IMR-90 (cell line): Measurements from ENCODE around the gene ARPC1A. TPM values are rescaled to one million over a fixed set of nuclear protein-coding genes. Genes with fewer than 3 reads are reported as not detected.
A peak's percentile ranks its signal among the peaks of the same experiment; 100 is the strongest.

Experiments used
- ATAC-seq: fragments of 200-7000 bp; cut with Tn5 transposase; 2 replicates; pipeline ENCODE4 v1.9.1; 2020; ENCODE audit warnings: low read depth, mild to moderate bottlenecking, moderate library complexity
- BruUV-seq: library from RNA; stranded (reverse); fragments of 400-500 nt; replicated peaks from 2 replicates; lab custom pipeline; 2021; lab: Mats Ljungman, UMichigan
- CTCF ChIA-PET: fragments of 300-600 bp; formaldehyde crosslinking; extraction: SDS; loops from one replicate; lab custom pipeline; 2021; ENCODE audit warnings: antibody characterized with exemption; lab: Yijun Ruan, JAX
- POLR2A ChIA-PET: fragments of 300-600 bp; sonication (Branson Sonifier 250); formaldehyde crosslinking; loops from one replicate; lab custom pipeline; 2022; ENCODE audit warnings: antibody characterized with exemption; ENCODE audit not compliant: unreplicated experiment; lab: Charles Lee
- DNase-seq: peaks from one replicate; pipeline ENCODE4 v3.0.0; 2013
- H2AFZ ChIP-seq: replicated peaks from 2 replicates; pipeline ENCODE3; 2013; ENCODE audit warnings: low read length, mild to moderate bottlenecking; ENCODE audit not compliant: poor library complexity
- H2AK5ac ChIP-seq: 2 replicates; pipeline ENCODE4 v1.6.1; 2013; ENCODE audit warnings: low read depth, low read length, inconsistent platforms
- H2AK9ac ChIP-seq: replicated peaks from 2 replicates; pipeline ENCODE3; 2013; ENCODE audit warnings: mild to moderate bottlenecking, low read depth, low read length, moderate library complexity; ENCODE audit not compliant: poor library complexity
- H2BK120ac ChIP-seq: 2 replicates; pipeline ENCODE4 v1.6.1; 2013; ENCODE audit warnings: low read depth, low read length, inconsistent platforms
- H2BK15ac ChIP-seq: 3 replicates; pipeline ENCODE4 v1.6.1; 2013; ENCODE audit warnings: low read depth, low read length, inconsistent platforms
- H2BK20ac ChIP-seq: 2 replicates; pipeline ENCODE4 v1.6.1; 2013; ENCODE audit warnings: low read depth, mild to moderate bottlenecking, inconsistent platforms, low read length, moderate library complexity
- H2BK5ac ChIP-seq: 2 replicates; pipeline ENCODE4 v1.6.1; 2013; ENCODE audit warnings: mild to moderate bottlenecking, low read depth, low read length, inconsistent platforms; ENCODE audit not compliant: poor library complexity, severe bottlenecking
- H3K14ac ChIP-seq: replicated peaks from 2 replicates; pipeline ENCODE4 v1.6.1; 2013; ENCODE audit warnings: low read depth, low read length, inconsistent platforms
- H3K18ac ChIP-seq: 2 replicates; pipeline ENCODE4 v1.6.1; 2013; ENCODE audit warnings: low read depth, low read length, control low read depth
- H3K23ac ChIP-seq: 2 replicates; pipeline ENCODE4 v1.6.1; 2013; ENCODE audit warnings: low read depth, low read length, inconsistent platforms
- H3K27ac ChIP-seq: 2 replicates; pipeline ENCODE4 v1.5.1; 2013; ENCODE audit warnings: mild to moderate bottlenecking, control low read depth, low read length; ENCODE audit not compliant: insufficient read depth
- H3K27me3 ChIP-seq: 2 replicates; pipeline ENCODE4 v1.6.1; 2013; ENCODE audit warnings: low read length; ENCODE audit not compliant: control insufficient read depth, insufficient read depth
- H3K36me3 ChIP-seq: 2 replicates; pipeline ENCODE4 v1.6.1; 2013; ENCODE audit warnings: low read length, mixed read lengths; ENCODE audit not compliant: control insufficient read depth, insufficient read depth
- H3K4ac ChIP-seq: 2 replicates; pipeline ENCODE4 v1.6.1; 2013; ENCODE audit warnings: low read depth, low read length, inconsistent platforms
- H3K4me1 ChIP-seq: 2 replicates; pipeline ENCODE4 v1.6.1; 2013; ENCODE audit warnings: low read length, mixed read lengths; ENCODE audit not compliant: control insufficient read depth, insufficient read depth
- H3K4me2 ChIP-seq: 2 replicates; pipeline ENCODE4 v1.6.1; 2013; ENCODE audit warnings: low read depth, mild to moderate bottlenecking, control low read depth, low read length, moderate library complexity
- H3K4me3 ChIP-seq: 2 replicates; pipeline ENCODE4 v1.5.1; 2013; ENCODE audit warnings: low read depth, mild to moderate bottlenecking, control low read depth, low read length, moderate library complexity; ENCODE audit not compliant: insufficient read depth
- H3K56ac ChIP-seq: 2 replicates; pipeline ENCODE4 v1.6.1; 2013; ENCODE audit warnings: low read length, inconsistent platforms; ENCODE audit not compliant: insufficient read depth; ENCODE audit errors: extremely low read depth
- H3K79me1 ChIP-seq, 2 experiments: 2 replicates each; pipeline ENCODE4 v1.6.1; 2013; ENCODE audit warnings: low read length in 2 of 2, inconsistent platforms in 1 of 2, low read depth in 1 of 2
- H3K9ac ChIP-seq: 2 replicates; pipeline ENCODE4 v1.6.1; 2013; ENCODE audit warnings: low read depth, low read length, control low read depth
- H3K9me1 ChIP-seq: 2 replicates; pipeline ENCODE4 v1.6.1; 2013; ENCODE audit warnings: low read length, inconsistent platforms; ENCODE audit not compliant: insufficient read depth
- H3K9me3 ChIP-seq: 2 replicates; pipeline ENCODE4 v1.6.1; 2013; ENCODE audit warnings: low read length; ENCODE audit not compliant: control insufficient read depth, insufficient read depth
- H4K20me1 ChIP-seq: 2 replicates; pipeline ENCODE4 v1.6.1; 2013; ENCODE audit warnings: low read length, inconsistent platforms; ENCODE audit not compliant: insufficient read depth
- H4K5ac ChIP-seq: 2 replicates; pipeline ENCODE4 v1.6.1; 2013; ENCODE audit warnings: mild to moderate bottlenecking, low read depth, low read length, control low read depth
- H4K8ac ChIP-seq, 2 experiments: 2 replicates each; pipeline ENCODE4 v1.6.1; 2013; ENCODE audit warnings: low read depth in 2 of 2, low read length in 2 of 2, control low read depth in 1 of 2, inconsistent platforms in 1 of 2
- H4K91ac ChIP-seq: 2 replicates; pipeline ENCODE4 v1.6.1; 2013; ENCODE audit warnings: low read depth, low read length, inconsistent platforms; ENCODE audit not compliant: insufficient read depth
- BHLHE40 ChIP-seq: fragments of 150-350 bp; IDR thresholded peaks from 2 replicates; pipeline ENCODE4 v1.6.1; 2016; ENCODE audit warnings: mild to moderate bottlenecking, low read depth, low read length
- CEBPB ChIP-seq: IDR thresholded peaks from 2 replicates; pipeline ENCODE4 v1.6.1; 2012; ENCODE audit warnings: low read depth, low read length, improper control_type of control experiment
- CHD1 ChIP-seq: IDR thresholded peaks from 2 replicates; pipeline ENCODE4 v1.6.1; 2012; ENCODE audit warnings: low read depth, low read length, improper control_type of control experiment
- MAFK ChIP-seq: IDR thresholded peaks from 2 replicates; pipeline ENCODE4 v1.6.1; 2012; ENCODE audit warnings: low read depth, low read length, improper control_type of control experiment
- MAZ ChIP-seq: IDR thresholded peaks from 2 replicates; pipeline ENCODE4 v1.6.1; 2012; ENCODE audit warnings: low read depth, mild to moderate bottlenecking, low read length, improper control_type of control experiment, moderate library complexity, borderline replicate concordance
- MXI1 ChIP-seq: IDR thresholded peaks from 2 replicates; pipeline ENCODE4 v1.6.1; 2012; ENCODE audit warnings: low read depth, mild to moderate bottlenecking, low read length, moderate library complexity, borderline replicate concordance
- NFE2L2 ChIP-seq: fragments of 150-350 bp; IDR thresholded peaks from 2 replicates; pipeline ENCODE4 v1.6.1; 2016; ENCODE audit warnings: low read depth, mild to moderate bottlenecking, low read length
- POLR2A ChIP-seq: IDR thresholded peaks from 2 replicates; pipeline ENCODE4 v1.6.1; 2012; ENCODE audit warnings: mild to moderate bottlenecking, low read depth, low read length
- RAD21 ChIP-seq: IDR thresholded peaks from 2 replicates; pipeline ENCODE4 v1.6.1; 2012; ENCODE audit warnings: low read length, improper control_type of control experiment
- RCOR1 ChIP-seq: IDR thresholded peaks from 2 replicates; pipeline ENCODE4 v1.6.1; 2012; ENCODE audit warnings: mild to moderate bottlenecking, low read length, improper control_type of control experiment; ENCODE audit not compliant: insufficient replicate concordance
- RFX5 ChIP-seq: IDR thresholded peaks from 2 replicates; pipeline ENCODE4 v1.8.0; 2012; ENCODE audit warnings: low read depth, mild to moderate bottlenecking, low read length, moderate library complexity
- WGBS, 2 experiments: methylation state at CpG; one replicate each; pipeline versions ENCODE4 v1.1.5 to v1.1.7; 2013; ENCODE audit warnings: missing lambda C conversion rate in 2 of 2; ENCODE audit not compliant: insufficient read length in 1 of 2; ENCODE audit errors: extremely low coverage in 2 of 2; 5-methylcytosine and 5-hydroxymethylcytosine counted together
- dilution Hi-C: fragments of 300-500 bp; cut with HindIII; formaldehyde crosslinking; loops from one replicate; pipeline ENCODE4 v1.14.3; 2018; ENCODE audit warnings: low sequenced_read_pairs; ENCODE audit not compliant: unreplicated experiment
- in situ Hi-C: fragments of 300-500 bp; cut with MboI; formaldehyde crosslinking; loops from 3 replicates; pipeline ENCODE4 v1.14.3; 2019; ENCODE audit warnings: low sequenced_read_pairs, inconsistent platforms, mixed read lengths
- intact Hi-C: fragments of 100-400 bp; cut with micrococcal nuclease; formaldehyde crosslinking; loops from 2 replicates; pipeline ENCODE4 v1.10.0; 2022
- polyA plus RNA-seq, 3 experiments: library from polyadenylated mRNA; depleted of rRNA; stranded (reverse); fragments of >200 nt; gene quantifications; 2 replicates each; pipeline ENCODE4 v1.2.3, GENCODE V29; 2012; ENCODE audit warnings: low replicate concordance in 1 of 3
- total RNA-seq: library from RNA; depleted of rRNA; stranded (reverse); fragments of >200 nt; gene quantifications from 2 replicates; pipeline ENCODE4 v1.2.3, GENCODE V29; 2012
- TF ChIP-seq, protein P1 (sequence below): fragments of 150-350 bp; IDR thresholded peaks from 2 replicates; pipeline ENCODE4 v1.6.1; 2017; ENCODE audit warnings: mild to moderate bottlenecking, antibody characterized with exemption, low read length, low read depth
- TF ChIP-seq, protein P2 (sequence below): conservative IDR thresholded peaks from 2 replicates; pipeline ENCODE4 v1.5.1; 2012; ENCODE audit warnings: mild to moderate bottlenecking, low read depth, low read length, improper control_type of control experiment
- TF ChIP-seq, protein P3 (sequence below): fragments of 150-350 bp; IDR thresholded peaks from 2 replicates; pipeline ENCODE4 v1.6.1; 2016; ENCODE audit warnings: low read depth, mild to moderate bottlenecking, low read length, moderate library complexity, borderline replicate concordance

Gene ARPC1A
- total and polyA plus RNA-seq, 2 of the 4 experiments (the other 2 are of a cell fraction): 253 to 327 TPM

DNA sequence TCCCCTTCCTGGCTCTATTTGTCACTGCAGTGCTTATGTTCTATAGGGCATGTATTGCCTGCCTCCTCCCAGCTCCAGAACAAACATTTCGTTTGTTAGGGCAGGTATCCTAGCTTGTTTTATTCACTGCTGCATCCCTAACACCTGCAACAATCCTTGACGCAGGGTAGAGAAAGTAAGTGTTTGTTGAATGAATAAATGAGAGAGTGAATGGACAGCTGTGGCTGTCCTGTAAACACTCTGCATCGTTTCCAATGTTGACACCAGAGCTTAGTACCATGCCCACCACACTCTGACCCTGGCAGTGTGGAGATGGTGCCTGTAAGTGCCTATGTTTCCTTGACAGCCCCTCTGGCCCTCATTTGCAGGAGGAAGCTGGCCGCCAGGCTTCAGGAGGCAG is 32.0 kb upstream of the ARPC1A start:
- H3K23ac ChIP-seq: no peak overlapping the region
- BruUV-seq: no TSS peak
- no peak for TF ChIP-seq CHD1
- no peak for TF ChIP-seq RFX5
- TF ChIP-seq, protein P1, sequence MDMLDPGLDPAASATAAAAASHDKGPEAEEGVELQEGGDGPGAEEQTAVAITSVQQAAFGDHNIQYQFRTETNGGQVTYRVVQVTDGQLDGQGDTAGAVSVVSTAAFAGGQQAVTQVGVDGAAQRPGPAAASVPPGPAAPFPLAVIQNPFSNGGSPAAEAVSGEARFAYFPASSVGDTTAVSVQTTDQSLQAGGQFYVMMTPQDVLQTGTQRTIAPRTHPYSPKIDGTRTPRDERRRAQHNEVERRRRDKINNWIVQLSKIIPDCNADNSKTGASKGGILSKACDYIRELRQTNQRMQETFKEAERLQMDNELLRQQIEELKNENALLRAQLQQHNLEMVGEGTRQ: no peak
- TF ChIP-seq POLR2A: no peak
- TF ChIP-seq CEBPB: no peak
- TF ChIP-seq NFE2L2: no peak
- TF ChIP-seq RCOR1: no peak
- TF ChIP-seq, protein P2, sequence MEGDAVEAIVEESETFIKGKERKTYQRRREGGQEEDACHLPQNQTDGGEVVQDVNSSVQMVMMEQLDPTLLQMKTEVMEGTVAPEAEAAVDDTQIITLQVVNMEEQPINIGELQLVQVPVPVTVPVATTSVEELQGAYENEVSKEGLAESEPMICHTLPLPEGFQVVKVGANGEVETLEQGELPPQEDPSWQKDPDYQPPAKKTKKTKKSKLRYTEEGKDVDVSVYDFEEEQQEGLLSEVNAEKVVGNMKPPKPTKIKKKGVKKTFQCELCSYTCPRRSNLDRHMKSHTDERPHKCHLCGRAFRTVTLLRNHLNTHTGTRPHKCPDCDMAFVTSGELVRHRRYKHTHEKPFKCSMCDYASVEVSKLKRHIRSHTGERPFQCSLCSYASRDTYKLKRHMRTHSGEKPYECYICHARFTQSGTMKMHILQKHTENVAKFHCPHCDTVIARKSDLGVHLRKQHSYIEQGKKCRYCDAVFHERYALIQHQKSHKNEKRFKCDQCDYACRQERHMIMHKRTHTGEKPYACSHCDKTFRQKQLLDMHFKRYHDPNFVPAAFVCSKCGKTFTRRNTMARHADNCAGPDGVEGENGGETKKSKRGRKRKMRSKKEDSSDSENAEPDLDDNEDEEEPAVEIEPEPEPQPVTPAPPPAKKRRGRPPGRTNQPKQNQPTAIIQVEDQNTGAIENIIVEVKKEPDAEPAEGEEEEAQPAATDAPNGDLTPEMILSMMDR: no peak
- no peak for TF ChIP-seq RAD21
- TF ChIP-seq MAFK: no peak
- TF ChIP-seq, protein P3, sequence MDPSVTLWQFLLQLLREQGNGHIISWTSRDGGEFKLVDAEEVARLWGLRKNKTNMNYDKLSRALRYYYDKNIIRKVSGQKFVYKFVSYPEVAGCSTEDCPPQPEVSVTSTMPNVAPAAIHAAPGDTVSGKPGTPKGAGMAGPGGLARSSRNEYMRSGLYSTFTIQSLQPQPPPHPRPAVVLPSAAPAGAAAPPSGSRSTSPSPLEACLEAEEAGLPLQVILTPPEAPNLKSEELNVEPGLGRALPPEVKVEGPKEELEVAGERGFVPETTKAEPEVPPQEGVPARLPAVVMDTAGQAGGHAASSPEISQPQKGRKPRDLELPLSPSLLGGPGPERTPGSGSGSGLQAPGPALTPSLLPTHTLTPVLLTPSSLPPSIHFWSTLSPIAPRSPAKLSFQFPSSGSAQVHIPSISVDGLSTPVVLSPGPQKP: no peak
- no peak for TF ChIP-seq MAZ
- no peak for TF ChIP-seq BHLHE40
- no peak for TF ChIP-seq MXI1
- 100% methylated on average over 1 of the region's 4 CpGs; no CpG with 5 or more reads in 1 of the 2 experiments for WGBS, 2 experiments
- H4K20me1 ChIP-seq: no peaks in the 10 kb centered on the region
- in situ Hi-C loops: no loop called here
- no peak overlapping the region for H2AK5ac ChIP-seq
- no peaks in the 10 kb centered on the region for H3K36me3 ChIP-seq
- H3K9me3 ChIP-seq: no peaks in the 10 kb centered on the region
- no peak overlapping the region for H2BK5ac ChIP-seq
- ATAC-seq (no peak), DNase-seq (no peak)
- H2BK15ac ChIP-seq: no peak overlapping the region
- no peak overlapping the region for H4K91ac ChIP-seq
- no peak overlapping the region; the same call in 1 of the 2 replicates for H4K5ac ChIP-seq
- H2BK20ac ChIP-seq: no peak overlapping the region
- intact Hi-C loops: no loop called here
- H3K4ac ChIP-seq: no peak overlapping the region
- H3K14ac ChIP-seq: no peak overlapping the region
- no peak overlapping the region for H3K18ac ChIP-seq
- dilution Hi-C loops: no loop called here
- ChIA-PET POLR2A (interaction anchor here (0.5 kb wide), 1 partner anchor 115 kb away, joined by 4 read pairs; the partner anchor contains the start of genes BUD31 and PDAP1), CTCF (interaction anchor here (0.6 kb wide), 1 partner anchor 97 kb away, joined by 3 read pairs; no protein-coding TSS in a partner anchor)
- no peak overlapping the region for H2AK9ac ChIP-seq
- peak overlapping the region; percentile 32; the same call in 1 of the 2 replicates for H2BK120ac ChIP-seq
- H3K9ac ChIP-seq: no peak overlapping the region
- H3K9me1 ChIP-seq: 0 out of 2 replicates have a peak, but pooled peaks cover 4% of the 10 kb centered on the region
- H3K56ac ChIP-seq: no peak overlapping the region
- H3K27me3 ChIP-seq: no peaks in the 10 kb centered on the region
- H3K4me1 ChIP-seq: peaks cover 5% of the 10 kb centered on the region; the same call in 1 of the 2 replicates
- no peak overlapping the region for H3K4me2 ChIP-seq
- no peak overlapping the region for H4K8ac ChIP-seq
- peak overlapping the region; percentile 18 for H2AFZ ChIP-seq
- H3K79me1 ChIP-seq: no peaks in the 10 kb centered on the region
- no peak overlapping the region for H3K27ac ChIP-seq
- no peak overlapping the region for H3K4me3 ChIP-seq
